Testis (tissue), 3 donors: ENCODE results near the gene ALPK3. TPM values are rescaled to one million over a fixed set of nuclear protein-coding genes. Genes with fewer than 3 reads are reported as not detected.

Experiments used
- DNase-seq: peaks from one replicate; pipeline ENCODE4 v3.0.0-alpha.2; 2019
- H3K27ac ChIP-seq, 2 donors: fragments of 200-600 bp; sonication (generic); one replicate each; pipeline ENCODE4 v1.5.1; 2019
- H3K27me3 ChIP-seq: fragments of 200-600 bp; sonication (generic); one replicate; pipeline ENCODE4 v1.5.1; 2019
- H3K36me3 ChIP-seq: fragments of 200-600 bp; sonication (generic); one replicate; pipeline ENCODE4 v1.5.1; 2017; ENCODE audit warnings: low read depth; ENCODE audit errors: missing control alignments
- H3K4me1 ChIP-seq: fragments of 200-600 bp; sonication (generic); one replicate; pipeline ENCODE4 v1.5.1; 2019
- H3K4me3 ChIP-seq, 2 donors: fragments of 200-600 bp; sonication (generic); one replicate each; pipeline ENCODE4 v1.5.1; 2017 to 2019
- H3K9me3 ChIP-seq: fragments of 200-600 bp; sonication (generic); one replicate; pipeline ENCODE4 v1.5.1; 2017
- CTCF ChIP-seq, 3 experiments: fragments of 450-650 bp in 2 of 3; fragments of 200-600 bp in 1 of 3; sonication (generic) in 1 of 3; IDR thresholded peaks; one replicate each; pipeline ENCODE4 v1.5.1; 2016 to 2019; ENCODE audit warnings: antibody characterized with exemption in 3 of 3, mild to moderate bottlenecking in 2 of 3, moderate library complexity in 1 of 3
- POLR2A ChIP-seq: fragments of 450-650 bp; IDR thresholded peaks from one replicate; pipeline ENCODE4 v1.6.1; 2017; ENCODE audit warnings: antibody characterized with exemption, mild to moderate bottlenecking, moderate library complexity
- WGBS, 2 donors: methylation state at CpG; one replicate each; pipeline ENCODE4 v1.1.5; 2018; 5-methylcytosine and 5-hydroxymethylcytosine counted together
- intact Hi-C: fragments of 100-400 bp; cut with DNase I; formaldehyde crosslinking; loops from one replicate; pipeline ENCODE4 v1.15.1; 2023; ENCODE audit warnings: low total_unique reads
- polyA plus RNA-seq: library from polyadenylated mRNA; stranded (reverse); fragments of 350-450 nt; fragmentation: Illumina TruSeq; extraction: RNeasy Lipid Tissue Mini Kit (QIAGEN cat#74804); gene quantifications from one replicate; pipeline ENCODE4 v1.2.3, GENCODE V29; 2014; ENCODE audit warnings: low read depth, low replicate concordance; ENCODE audit not compliant: insufficient read depth
- small RNA-seq, 2 donors: library from RNA; depleted of rRNA; stranded (forward); fragments of <200 nt; gene quantifications; one replicate each; pipeline ENCODE3, GENCODE V24; 2016
- total RNA-seq, 2 donors: library from RNA; depleted of rRNA; stranded (reverse); fragments of >200 nt; gene quantifications; one replicate each; pipeline ENCODE4 v1.2.3, GENCODE V29; 2016

ALPK3 gene
- total and polyA plus RNA-seq, 3 donors from 2014 or later = 3.0 to 5.0 (median 4.1) TPM

- no peak overlapping the region for H3K27ac ChIP-seq
- DNase-seq = no peak
- 86 to 87% methylated on average over 3 of the region's 3 CpGs for WGBS, 2 donors
- intact Hi-C loops = no loop called here
- H3K27me3 ChIP-seq = no peaks in the 10 kb centered on the region
- H3K4me1 ChIP-seq = peaks cover 29% of the 10 kb centered on the region
- no peaks in the 10 kb centered on the region for H3K9me3 ChIP-seq
- TF ChIP-seq POLR2A = no peak
- TF ChIP-seq CTCF (IDR thresholded peaks at IDR 0.05) = no peak
- no peak overlapping the region for H3K4me3 ChIP-seq
- H3K36me3 ChIP-seq = no peaks in the 10 kb centered on the region
These were observed 98.4 kb downstream of the ALPK3 start for GRCh38 chr15:84915606-84915958.

GRCh38 chr15:84917452-84917851, 100.3 kb downstream of the ALPK3 start:
- Histone ChIP-seq H3K4me3 (no peak overlapping the region), H3K27ac (no peak overlapping the region), H3K4me1 (peaks cover 11% of the 10 kb centered on the region), H3K27me3 (no peaks in the 10 kb centered on the region), H3K36me3 (no peaks in the 10 kb centered on the region), H3K9me3 (no peaks in the 10 kb centered on the region)
- intact Hi-C loops = no loop called here
- no peak for DNase-seq
- no peak for TF ChIP-seq POLR2A
- no peak for TF ChIP-seq CTCF (IDR thresholded peaks at IDR 0.05)
- 72 to 89% methylated on average over 1 of the region's 1 CpG for WGBS, 2 donors

GRCh38 chr15:84919106-84919667, 102.0 kb downstream of the ALPK3 start:
- no peaks in the 10 kb centered on the region for H3K36me3 ChIP-seq
- H3K27ac ChIP-seq = no peak overlapping the region
- DNase-seq = no peak
- no peak overlapping the region for H3K4me3 ChIP-seq
- 87 to 95% methylated on average over 2 of the region's 2 CpGs for WGBS, 2 donors
- H3K4me1 ChIP-seq = peaks cover 4% of the 10 kb centered on the region
- no peaks in the 10 kb centered on the region for H3K27me3 ChIP-seq
- intact Hi-C loops = no loop called here
- H3K9me3 ChIP-seq = no peaks in the 10 kb centered on the region
- no peak for TF ChIP-seq POLR2A

- Histone ChIP-seq H3K4me1 (peaks cover 4% of the 10 kb centered on the region), H3K27me3 (no peaks in the 10 kb centered on the region), H3K4me3 (no peak overlapping the region), H3K9me3 (no peaks in the 10 kb centered on the region), H3K27ac (no peak overlapping the region), H3K36me3 (no peaks in the 10 kb centered on the region)
- WGBS, 2 donors = 85 to 96% methylated on average over 2 of the region's 2 CpGs
- intact Hi-C loops = no loop called here
- no peak for DNase-seq
- TF ChIP-seq CTCF (IDR thresholded peaks at IDR 0.05) = no peak
- TF ChIP-seq POLR2A = no peak
These were observed 104.0 kb downstream of the ALPK3 start for GRCh38 chr15:84921121-84921520.

GRCh38 chr15:84922530-84922929, 105.4 kb downstream of the ALPK3 start:
- WGBS, 2 donors = 89 to 91% methylated on average over 10 to 13 of the region's 13 CpGs
- no peaks in the 10 kb centered on the region for H3K27me3 ChIP-seq
- DNase-seq = no peak
- no peaks in the 10 kb centered on the region for H3K36me3 ChIP-seq
- intact Hi-C loops = no loop called here
- peaks cover 4% of the 10 kb centered on the region for H3K4me1 ChIP-seq
- no peak overlapping the region for H3K27ac ChIP-seq
- H3K4me3 ChIP-seq = no peak overlapping the region
- H3K9me3 ChIP-seq = no peaks in the 10 kb centered on the region
- TF ChIP-seq CTCF (IDR thresholded peaks at IDR 0.05) (no peak), POLR2A (no peak)

Small RNA genes lying within 50 kb of the gene (small RNA-seq; reads per million reads assigned to genes)
- 0 reads per million in 2 donors for gene RF00402

Other genes starting within 250 kb of the ALPK3 start
- 10 to 100 TPM; 15.3 to 16.1 TPM for gene ZSCAN2, start 216.3 kb upstream of the ALPK3 start, total RNA-seq
- gene ZSCAN2, start 216.3 kb upstream of the ALPK3 start, polyA plus RNA-seq = 18.6 TPM
- gene WDR73, start 163.1 kb upstream of the ALPK3 start, total RNA-seq = 10 to 100 TPM; 40.4 to 49.1 TPM
- gene WDR73, start 163.1 kb upstream of the ALPK3 start, polyA plus RNA-seq = 38.4 TPM
- 10 to 100 TPM; 11.0 to 17.5 TPM for gene NMB, start 159.2 kb upstream of the ALPK3 start, total RNA-seq
- gene NMB, start 159.2 kb upstream of the ALPK3 start, polyA plus RNA-seq = 7.5 TPM
- gene SEC11A, start 101.2 kb upstream of the ALPK3 start, total RNA-seq = 10 to 100 TPM; 67.7 to 88.9 TPM
- gene SEC11A, start 101.2 kb upstream of the ALPK3 start, polyA plus RNA-seq = 121 TPM
- 10 to 100 TPM; 36.7 to 40.8 TPM for gene ZNF592, start 68.8 kb upstream of the ALPK3 start, total RNA-seq
- 39.6 TPM for gene ZNF592, start 68.8 kb upstream of the ALPK3 start, polyA plus RNA-seq
- gene SLC28A1, start 67.3 kb downstream of the ALPK3 start, total RNA-seq = under 1 TPM; 0.31 TPM
- gene SLC28A1, start 67.3 kb downstream of the ALPK3 start, polyA plus RNA-seq = 0.26 TPM
- gene PDE8A, start 164.5 kb downstream of the ALPK3 start, total RNA-seq = 10 to 100 TPM; 67.3 to 67.8 TPM
- 27.8 TPM for gene PDE8A, start 164.5 kb downstream of the ALPK3 start, polyA plus RNA-seq